ENCODE results near the gene OGFOD3.
"Not testable (repeated sequence)": the region's sequence is repeated elsewhere in the genome, so short reads cannot be mapped to it uniquely, and the experiment has no call there.

Gene OGFOD3

GRCh38 chr17:82349287-82349701 lies 69.1 kb downstream of the OGFOD3 start:
- no peak for DNase-seq

DNA sequence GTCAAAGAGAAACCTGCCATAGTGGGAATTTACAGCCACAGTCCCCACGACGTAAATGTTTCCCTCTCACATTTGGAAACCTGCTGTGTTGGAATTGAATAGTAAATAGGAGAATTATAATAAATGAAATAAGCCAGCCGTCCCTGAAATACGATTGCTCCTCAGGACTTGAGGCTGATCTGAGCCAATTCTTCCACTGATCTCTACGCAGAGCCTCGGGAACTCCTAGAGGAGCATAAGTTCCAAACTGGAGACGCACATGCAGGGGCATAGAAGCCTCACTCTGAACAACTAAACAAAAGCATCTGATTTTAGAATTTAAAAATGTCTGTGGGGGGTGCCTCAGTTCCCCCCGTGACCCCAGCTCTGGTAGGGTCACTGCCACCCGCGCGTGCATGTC lies 69.5 kb downstream of the OGFOD3 start:
- no peak for DNase-seq

DNA sequence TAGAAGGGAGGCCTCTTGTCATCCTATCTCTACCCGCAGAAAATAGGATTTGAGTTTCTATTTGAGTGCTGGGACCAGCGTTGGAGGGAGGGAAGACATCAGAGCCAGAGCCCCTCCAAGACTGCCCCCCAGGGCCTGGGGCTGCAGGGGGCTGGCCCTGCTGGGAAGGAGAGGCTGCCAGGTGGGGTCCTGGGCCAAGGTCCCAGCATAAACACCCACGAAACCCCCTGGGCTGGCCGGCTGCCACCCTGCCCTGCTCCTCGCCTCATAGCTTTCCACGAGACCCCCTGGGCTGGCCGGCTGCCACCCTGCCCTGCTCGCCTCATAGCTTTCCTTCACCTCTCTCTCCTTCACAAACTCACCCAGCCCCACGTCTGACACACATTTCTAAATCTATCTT lies 70.0 kb downstream of the OGFOD3 start:
- DNase-seq: no peak

DNA sequence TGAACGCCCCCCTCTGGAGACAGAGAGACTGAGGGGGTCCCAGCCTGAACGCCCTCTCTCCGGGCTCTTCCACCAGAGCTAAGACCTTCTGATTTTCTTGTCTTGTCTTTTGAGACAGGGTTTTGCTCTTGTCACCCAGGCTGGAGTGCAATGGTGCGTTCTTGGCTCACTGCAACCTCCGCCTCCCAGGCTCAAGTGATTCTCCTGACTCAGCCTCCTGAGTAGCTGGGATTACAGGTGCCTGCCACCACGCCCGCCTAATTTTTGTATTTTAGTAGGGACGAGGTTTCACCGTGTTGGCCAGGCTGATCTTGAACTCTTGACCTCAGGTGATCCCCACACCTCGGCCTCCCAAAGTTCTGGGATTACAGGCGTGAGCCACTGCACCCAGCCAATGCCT lies 70.4 kb downstream of the OGFOD3 start:
- not testable (repeated sequence) for DNase-seq

DNA sequence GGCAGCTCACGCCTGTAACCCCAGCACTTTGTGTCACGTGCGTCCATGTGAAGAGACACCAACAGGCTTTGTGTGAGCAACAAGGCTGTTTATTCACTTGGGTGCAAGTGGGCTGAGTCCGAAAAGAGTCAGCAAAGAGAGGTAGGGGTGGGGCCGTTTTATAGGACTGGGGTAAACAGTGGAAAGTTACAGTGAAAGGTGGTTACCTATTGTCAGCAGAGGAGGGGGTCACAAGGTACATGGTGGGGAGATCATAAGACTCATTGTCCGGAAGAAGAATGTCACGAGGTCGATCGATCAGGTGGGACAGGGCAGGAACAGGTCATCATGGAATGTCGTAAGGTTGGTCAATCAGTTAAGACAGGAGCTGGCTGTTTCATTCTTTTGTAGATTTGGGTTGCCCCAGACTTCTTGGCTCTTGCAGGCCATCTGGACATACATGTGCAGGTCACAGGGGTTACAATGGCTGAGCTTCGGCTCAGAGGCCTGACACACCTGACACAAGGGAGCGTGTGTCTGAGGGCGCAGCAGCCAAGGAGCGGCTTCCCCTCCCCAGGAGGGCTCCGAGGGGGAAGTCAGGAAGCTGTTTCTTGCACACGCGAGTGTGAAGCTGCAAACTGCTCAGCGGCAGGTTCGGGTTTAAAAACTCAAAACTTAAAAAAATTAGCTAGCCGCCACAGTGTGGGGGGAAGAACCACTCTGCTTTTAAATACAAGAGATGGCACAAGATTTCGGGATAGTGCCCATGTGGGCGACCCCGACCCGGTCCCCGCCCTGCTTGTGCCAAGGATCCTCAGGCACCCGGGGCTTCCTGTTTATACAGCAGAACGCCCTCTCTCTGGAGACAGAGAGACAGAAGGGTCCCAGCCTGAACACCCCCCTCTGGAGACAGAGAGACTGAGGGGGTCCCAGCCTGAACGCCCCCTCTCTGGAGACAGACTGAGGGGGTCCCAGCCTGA lies 71.8 kb downstream of the OGFOD3 start:
- DNase-seq: no peak

DNA sequence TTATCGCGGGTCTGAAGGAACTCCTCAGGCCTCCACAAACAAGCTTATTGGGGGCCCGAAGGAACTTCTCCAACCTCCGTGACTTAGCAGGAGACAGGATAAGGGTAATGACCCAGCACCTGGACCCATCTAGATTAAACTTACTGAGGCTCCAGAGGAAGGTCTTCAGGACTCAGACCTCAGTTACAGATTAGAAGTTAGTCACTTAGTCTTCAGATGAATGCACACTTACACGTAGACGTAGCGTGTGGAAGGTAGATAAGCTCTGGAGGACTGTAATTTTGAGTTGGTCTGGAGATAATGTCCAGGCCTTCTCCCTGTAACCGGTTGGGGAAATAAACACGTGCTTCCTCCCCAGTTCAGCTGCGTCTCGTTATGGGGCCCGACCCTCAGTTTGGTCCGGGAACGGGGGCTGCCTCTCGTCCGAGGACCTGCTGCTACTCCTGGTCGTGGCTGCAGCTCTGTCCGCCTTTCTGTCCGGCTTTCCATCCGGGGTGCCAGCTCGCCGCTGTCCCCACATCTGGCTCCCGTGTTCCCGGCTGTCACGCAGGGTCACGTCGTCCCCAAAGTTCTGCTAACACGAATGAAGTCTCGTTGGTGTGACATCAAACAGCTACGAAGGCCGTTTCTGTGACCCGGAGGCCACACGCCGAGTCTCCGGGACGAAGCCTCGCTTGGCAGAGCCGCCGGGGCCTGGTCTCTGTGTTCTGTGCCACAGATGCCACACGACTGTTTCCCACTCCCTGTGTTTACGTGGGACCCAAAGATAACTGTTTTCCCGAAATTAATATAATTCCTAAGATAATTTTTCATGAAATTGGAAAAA lies 73.0 kb downstream of the OGFOD3 start:
- no peak for DNase-seq

GRCh38 chr17:82344175-82344907 lies 74.0 kb downstream of the OGFOD3 start:
- DNase-seq: no peak

DNA sequence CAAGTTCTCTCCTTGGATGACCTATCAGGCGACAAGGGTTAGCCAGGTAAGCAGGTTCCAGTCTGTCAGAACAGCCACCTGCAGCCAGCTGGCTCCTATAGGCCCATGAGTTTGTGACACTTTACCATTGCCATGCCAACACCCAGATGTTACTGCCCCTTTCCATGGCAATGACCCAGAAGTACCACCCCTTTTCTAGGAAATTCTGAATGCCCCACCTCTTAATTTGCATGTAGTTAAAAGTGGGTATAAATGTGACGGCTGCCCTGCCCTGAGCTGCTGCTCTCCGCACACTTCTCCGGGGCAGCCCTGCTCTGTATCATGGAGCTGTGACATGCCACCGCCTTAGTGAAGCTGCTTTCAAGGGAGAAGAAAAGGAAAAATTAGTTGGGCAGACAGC lies 74.8 kb downstream of the OGFOD3 start:
- DNase-seq: no peak

DNA sequence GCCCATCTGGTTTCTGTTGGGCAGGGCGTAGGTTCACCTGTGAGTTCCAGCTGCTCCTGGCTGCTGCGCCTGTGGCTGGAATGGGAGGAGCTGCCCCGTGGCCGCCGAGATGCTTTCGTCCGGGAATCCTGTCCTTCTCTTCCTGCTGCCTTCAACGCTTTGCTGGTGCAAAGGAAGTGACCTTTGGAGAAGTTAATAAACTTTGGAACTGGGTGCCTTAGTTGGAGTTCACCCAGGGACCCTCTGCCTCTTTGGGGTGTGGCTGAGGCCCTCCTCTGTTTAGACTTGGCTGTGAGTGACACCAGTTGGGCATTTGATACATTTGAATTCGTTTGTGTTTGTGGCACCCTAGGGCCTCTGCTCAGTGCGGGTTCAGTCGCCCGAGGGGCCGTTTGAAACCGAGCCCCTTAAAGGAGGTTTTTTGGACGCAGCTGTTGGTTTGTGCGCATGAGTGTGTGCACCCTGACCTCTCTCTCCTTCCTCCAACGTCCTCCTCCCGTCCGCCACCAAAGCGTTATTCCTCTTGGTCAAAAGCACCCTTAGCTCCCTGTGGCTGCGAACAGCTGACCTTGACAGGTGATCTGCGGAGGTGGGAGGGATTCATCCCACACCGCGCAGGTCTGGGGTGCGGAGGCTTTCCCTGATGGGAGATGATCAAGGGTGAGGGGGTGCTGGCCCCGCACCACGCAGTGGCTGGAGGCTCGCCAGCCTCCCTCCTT lies 75.9 kb downstream of the OGFOD3 start:
- DNase-seq: no peak

DNA sequence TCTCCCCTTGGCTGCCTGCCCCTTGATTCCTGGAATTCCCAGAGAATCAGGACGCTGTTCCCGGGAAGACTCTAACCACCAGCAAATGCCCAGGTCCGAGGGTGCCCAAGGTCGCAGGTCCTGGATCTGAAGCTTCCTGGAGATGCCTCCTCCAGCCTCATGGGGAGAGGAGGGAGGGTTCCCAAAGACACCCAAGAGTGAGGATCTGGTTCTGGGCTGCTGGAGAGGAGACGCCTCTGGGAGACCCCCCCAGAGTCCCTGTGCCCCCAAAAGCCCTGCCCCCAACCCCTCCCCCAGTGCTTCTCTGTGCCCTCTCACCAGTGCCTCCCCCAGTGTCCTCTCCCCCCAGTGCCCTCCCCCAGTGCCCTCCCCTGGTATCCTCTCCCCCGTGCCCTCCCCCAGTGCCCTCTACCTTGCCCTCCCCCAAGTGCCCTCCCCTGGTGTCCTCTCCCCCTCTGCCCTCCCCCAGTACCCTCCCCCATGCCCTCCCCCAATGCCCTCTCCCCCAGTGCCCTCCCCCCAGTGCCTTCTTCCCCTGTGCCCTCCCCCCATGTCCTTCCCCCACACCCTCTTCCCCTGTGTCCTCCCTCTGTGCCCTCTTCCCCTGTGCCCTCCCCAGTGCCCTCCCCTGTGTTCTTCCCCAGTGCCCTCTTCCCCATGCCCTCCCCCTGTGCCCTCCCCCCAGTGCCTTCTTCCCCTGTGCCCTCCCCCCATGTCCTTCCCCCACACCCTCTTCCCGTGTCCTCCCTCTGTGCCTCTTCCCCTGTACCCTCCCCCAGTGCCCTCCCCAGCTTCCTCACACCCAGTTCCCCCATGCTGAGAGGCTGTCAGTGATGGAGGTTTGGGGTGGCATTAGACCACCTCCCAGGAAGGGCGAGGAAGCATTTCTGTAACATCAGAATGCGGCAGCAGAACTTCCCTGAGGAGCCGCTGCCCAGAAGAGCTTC lies 78.5 kb downstream of the OGFOD3 start:
- no peak for DNase-seq
